ENCODE data around the gene APOBEC3C. TPM values are rescaled to one million over a fixed set of nuclear protein-coding genes. Genes with fewer than 3 reads are reported as not detected.
A peak's percentile ranks its signal among the peaks of the same experiment; 100 is the strongest.
"Not testable (repeated sequence)": the region's sequence is repeated elsewhere in the genome, so short reads cannot be mapped to it uniquely, and the experiment has no call there.

Gene APOBEC3C
- total RNA-seq, 4 donors from 2014 or later = 3.6 to 48.2 (median 6.7) TPM

DNA sequence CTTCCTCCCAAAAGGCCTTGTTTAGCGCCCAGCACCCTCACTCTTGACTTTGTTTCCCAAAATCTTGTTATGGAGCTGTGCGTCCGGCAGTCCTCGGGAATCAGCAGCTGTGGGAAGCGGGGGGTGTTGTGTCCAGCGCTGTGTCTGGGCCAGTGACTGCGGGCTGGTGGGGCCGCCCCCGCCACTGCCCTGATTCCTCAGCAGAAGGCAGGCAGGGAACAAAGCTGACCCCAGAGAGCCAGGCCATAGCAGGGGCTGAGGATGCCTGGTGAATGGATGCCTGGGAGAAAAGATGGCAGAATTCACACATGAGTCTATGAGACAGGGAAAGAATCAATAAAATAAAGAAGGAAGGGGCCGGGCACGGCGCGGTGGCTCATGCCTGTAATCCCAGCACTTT lies 2.5 kb downstream of the APOBEC3C start:
- DNase-seq = no peak
- H3K4me3 ChIP-seq = no peak overlapping the region
- no peaks in the 10 kb centered on the region for H3K27me3 ChIP-seq
- intact Hi-C loops (cut with DNase I; ENCODE audit: low total_unique reads) = no loop called here
- peaks cover 0 to 8% of the 10 kb centered on the region in 2 donors for H3K4me1 ChIP-seq
- no peak overlapping the region for H3K27ac ChIP-seq
- no peak for TF ChIP-seq POLR2A (IDR thresholded peaks at IDR 0.05)
- TF ChIP-seq, protein P1, sequence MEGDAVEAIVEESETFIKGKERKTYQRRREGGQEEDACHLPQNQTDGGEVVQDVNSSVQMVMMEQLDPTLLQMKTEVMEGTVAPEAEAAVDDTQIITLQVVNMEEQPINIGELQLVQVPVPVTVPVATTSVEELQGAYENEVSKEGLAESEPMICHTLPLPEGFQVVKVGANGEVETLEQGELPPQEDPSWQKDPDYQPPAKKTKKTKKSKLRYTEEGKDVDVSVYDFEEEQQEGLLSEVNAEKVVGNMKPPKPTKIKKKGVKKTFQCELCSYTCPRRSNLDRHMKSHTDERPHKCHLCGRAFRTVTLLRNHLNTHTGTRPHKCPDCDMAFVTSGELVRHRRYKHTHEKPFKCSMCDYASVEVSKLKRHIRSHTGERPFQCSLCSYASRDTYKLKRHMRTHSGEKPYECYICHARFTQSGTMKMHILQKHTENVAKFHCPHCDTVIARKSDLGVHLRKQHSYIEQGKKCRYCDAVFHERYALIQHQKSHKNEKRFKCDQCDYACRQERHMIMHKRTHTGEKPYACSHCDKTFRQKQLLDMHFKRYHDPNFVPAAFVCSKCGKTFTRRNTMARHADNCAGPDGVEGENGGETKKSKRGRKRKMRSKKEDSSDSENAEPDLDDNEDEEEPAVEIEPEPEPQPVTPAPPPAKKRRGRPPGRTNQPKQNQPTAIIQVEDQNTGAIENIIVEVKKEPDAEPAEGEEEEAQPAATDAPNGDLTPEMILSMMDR (IDR thresholded peaks at IDR 0.05) = no peak
- H3K36me3 ChIP-seq = no peaks in the 10 kb centered on the region
- H3K9me3 ChIP-seq = no peaks in the 10 kb centered on the region

DNA sequence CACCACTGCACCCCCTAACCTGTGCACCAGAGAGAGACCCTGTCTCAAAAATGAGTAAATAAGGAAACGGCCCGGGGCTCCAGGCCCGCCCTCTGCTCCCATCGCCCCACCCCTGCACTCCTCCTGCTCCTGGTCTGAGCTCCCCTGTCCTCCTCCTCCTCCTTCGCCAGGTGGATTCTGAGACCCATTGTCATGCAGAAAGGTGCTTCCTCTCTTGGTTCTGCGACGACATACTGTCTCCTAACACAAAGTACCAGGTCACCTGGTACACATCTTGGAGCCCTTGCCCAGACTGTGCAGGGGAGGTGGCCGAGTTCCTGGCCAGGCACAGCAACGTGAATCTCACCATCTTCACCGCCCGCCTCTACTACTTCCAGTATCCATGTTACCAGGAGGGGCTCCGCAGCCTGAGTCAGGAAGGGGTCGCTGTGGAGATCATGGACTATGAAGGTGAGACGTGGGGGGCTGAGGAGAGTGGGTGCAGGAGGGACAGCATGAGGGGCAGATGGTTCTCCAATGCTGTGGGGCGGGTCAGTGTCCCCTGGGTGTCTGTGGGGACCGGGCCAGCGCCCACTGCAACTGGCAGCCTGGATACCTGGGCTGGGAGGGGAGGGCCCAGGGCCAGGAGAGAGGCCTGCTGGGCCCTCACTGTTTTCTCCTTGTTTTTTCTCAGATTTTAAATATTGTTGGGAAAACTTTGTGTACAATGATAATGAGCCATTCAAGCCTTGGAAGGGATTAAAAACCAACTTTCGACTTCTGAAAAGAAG lies 3.7 kb downstream of the APOBEC3C start:
- intact Hi-C loops (cut with DNase I; ENCODE audit: low total_unique reads) = no loop called here
- no peak for DNase-seq
- Histone ChIP-seq H3K4me3 (no peak overlapping the region), H3K4me1 (peaks cover 0 to 8% of the 10 kb centered on the region in 2 donors), H3K27me3 (no peaks in the 10 kb centered on the region), H3K36me3 (no peaks in the 10 kb centered on the region), H3K9me3 (no peaks in the 10 kb centered on the region), H3K27ac (no peak overlapping the region)
- TF ChIP-seq, protein P1 (IDR thresholded peaks at IDR 0.05) = no peak
- no peak for TF ChIP-seq POLR2A (IDR thresholded peaks at IDR 0.05)

DNA sequence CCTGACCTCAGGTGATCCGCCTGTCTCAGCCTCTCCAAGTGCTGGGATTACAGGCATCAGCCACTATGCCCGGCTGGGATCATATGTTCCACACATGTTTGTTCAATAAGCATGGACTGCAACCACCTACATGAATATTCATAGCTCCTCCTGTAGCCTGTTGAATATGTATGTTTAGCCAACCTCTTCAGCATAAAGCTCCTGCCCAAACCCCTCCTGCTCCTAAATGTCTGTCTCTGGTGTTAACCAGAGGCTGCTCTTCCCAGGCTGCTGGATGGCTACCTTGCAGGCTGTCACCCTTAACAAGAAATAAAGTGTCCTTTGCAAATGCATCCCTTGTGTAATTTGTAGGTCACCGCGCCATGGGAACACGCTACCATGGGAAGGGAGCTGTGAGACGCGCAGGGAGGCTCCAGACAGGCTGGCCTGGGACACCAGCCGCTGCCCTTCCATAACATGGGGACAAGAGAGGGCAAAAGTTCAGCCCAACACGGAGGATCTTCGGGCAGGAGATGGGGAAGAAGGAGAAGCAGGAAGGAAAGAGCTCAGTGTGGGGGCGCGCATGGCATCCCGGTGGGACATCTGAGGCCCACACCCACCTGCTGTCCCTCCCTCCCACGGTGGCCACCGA lies 6.1 kb downstream of the APOBEC3C start:
- H3K27me3 ChIP-seq; H3K9me3 ChIP-seq; intact Hi-C loops (cut with DNase I; ENCODE audit: low total_unique reads); H3K36me3 ChIP-seq; H3K4me1 ChIP-seq; DNase-seq: not testable (repeated sequence)
- H3K4me3 ChIP-seq = peak overlapping the region in 1 of 2 donors; percentile 26
- H3K27ac ChIP-seq = peak overlapping the region; percentile 69 to 84

DNA sequence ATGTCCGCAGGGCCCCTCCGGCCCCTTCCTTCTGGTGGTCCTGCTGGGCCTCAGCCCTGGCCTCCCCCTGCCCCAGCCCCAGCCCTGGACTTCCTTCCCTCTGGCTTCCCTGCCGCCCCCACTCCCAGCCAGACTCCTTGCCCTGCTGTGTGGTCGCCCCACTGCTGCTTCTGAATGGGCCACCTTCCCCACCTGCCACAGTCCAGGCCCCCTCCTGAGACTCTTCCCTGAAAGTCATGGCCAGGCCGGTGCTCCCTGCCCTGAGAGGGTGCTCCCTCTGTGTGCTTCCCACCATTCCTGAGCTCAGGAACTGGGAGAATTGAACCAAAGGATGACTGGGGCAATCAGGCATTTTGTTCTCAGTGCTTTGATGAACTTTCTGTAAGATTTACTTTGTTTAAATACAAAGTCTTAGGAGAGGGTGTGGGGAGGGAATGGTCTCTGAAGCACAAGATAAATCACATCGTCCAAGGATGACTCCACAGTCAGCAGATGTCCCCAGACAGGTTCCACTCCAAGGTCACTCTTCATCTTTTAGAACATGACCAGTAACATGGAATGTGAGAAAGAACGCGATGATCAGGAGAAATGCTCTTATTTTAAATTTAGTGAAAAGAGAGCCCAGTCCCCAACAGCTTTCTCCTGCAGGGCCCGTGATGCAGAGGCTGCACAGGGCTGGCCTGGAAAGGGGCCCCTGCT lies 7.6 kb downstream of the APOBEC3C start:
- peak overlapping the region; percentile 69 to 84 for H3K27ac ChIP-seq
- intact Hi-C loops (cut with DNase I; ENCODE audit: low total_unique reads) = no loop called here
- TF ChIP-seq POLR2A (IDR thresholded peaks at IDR 0.05) = no peak
- DNase-seq = no peak
- no peaks in the 10 kb centered on the region for H3K4me1 ChIP-seq
- no peaks in the 10 kb centered on the region for H3K9me3 ChIP-seq
- no peaks in the 10 kb centered on the region for H3K27me3 ChIP-seq
- peak overlapping the region; percentile 25 to 41 for H3K4me3 ChIP-seq
- no peaks in the 10 kb centered on the region for H3K36me3 ChIP-seq

DNA sequence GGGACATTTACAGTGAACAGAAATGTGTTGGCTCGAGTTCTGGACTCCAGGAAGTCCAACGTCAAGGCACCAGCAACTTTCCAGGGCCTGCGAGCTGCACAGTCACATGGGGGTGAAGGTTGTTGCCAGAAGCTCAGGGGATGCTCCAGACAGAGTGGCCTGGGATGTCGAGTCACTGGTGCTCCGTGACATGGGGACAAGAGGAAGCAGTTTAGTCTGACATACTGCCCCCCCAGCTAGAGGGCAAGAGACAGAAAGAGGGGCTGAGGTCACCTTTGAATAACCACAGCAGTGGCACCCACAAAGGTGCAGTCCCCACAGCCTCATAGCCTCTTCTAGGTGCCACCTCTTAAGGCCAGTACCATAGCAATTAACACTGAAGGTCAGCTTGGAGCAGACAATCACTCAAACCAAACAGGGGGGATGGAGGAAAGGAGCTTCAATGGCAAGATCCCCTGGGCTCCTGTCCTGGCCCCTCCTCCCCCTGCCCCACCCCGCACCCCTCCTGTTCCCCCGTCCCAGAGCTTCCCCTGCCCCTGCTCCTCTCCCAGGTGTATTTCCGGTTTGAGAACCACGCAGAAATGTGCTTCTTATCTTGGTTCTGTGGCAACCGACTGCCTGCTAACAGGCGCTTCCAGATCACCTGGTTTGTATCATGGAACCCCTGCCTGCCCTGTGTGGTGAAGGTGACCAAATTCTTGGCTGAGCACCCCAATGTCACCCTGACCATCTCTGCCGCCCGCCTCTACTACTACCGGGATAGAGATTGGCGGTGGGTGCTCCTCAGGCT lies 10.7 kb downstream of the APOBEC3C start:
- DNase-seq = no peak

More for the DNA sequence above, 10.7 kb downstream of the APOBEC3C start:
- intact Hi-C loops (cut with DNase I; ENCODE audit: low total_unique reads) = no loop called here
- Histone ChIP-seq H3K9me3 (no peaks in the 10 kb centered on the region), H3K36me3 (no peaks in the 10 kb centered on the region), H3K4me1 (no peaks in the 10 kb centered on the region), H3K27ac (no peak overlapping the region), H3K27me3 (no peaks in the 10 kb centered on the region), H3K4me3 (no peak overlapping the region)
- TF ChIP-seq POLR2A (IDR thresholded peaks at IDR 0.05) = no peak
- TF ChIP-seq, protein P1 (IDR thresholded peaks at IDR 0.05) = no peak

All from uterus (tissue), 4 donors.